Measurements from ENCODE around the gene TPSAB1. TPM values are rescaled to one million over a fixed set of nuclear protein-coding genes. Genes with fewer than 3 reads are reported as not detected.
A peak's percentile ranks its signal among the peaks of the same experiment; 100 is the strongest.
"Not testable (repeated sequence)": the region's sequence is repeated elsewhere in the genome, so short reads cannot be mapped to it uniquely, and the experiment has no call there.

The TPSAB1 gene
- not detected in 2 replicates for total RNA-seq

DNA sequence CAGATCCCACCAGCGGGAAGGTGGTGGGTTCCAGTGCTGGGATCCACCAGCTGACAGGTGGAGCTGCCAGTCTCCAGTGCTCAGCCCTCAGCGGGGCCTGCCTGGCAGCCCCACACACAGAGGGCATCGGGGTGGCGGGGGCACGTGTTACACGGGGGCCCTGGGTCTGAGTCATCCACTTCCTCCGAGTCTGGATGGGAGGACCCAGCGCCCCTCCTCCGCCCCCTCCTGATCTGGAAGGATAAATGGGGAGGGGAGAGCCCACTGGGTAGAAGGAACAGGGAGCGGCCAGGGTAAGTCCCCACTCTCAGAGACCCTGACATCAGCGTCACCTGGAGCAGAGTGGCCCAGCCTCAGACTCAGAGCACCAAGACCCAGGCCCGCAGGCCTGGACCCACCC lies at the start of gene TPSAB1:
TPSAB1 (plus strand) TSS at position 270 of the 400 bp plus-strand sequence. CDS start 234 bp downstream, outside the sequence.
- DNase-seq (ENCODE audit: low read depth in 2 of 2): not testable (repeated sequence)

DNA sequence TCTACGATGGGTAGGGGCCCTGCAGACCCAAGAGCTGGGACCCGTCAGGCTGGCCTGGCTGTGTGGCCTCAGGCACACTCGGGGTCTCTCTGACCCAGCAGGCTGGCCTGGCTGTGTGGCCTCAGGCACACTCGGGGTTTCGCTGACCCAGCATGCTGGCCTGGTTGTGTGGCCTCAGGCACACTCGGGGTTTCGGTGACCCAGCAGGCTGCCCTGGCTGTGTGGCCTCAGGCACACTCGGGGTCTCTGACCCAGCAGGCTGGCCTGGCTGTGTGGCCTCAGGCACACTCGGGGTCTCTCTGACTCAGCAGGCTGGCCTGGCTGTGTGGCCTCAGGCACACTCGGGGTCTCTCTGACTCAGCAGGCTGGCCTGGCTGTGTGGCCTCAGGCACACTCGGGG lies 49.7 kb upstream of the TPSAB1 start:
- DNase-seq (ENCODE audit: low read depth in 2 of 2): not testable (repeated sequence)

DNA sequence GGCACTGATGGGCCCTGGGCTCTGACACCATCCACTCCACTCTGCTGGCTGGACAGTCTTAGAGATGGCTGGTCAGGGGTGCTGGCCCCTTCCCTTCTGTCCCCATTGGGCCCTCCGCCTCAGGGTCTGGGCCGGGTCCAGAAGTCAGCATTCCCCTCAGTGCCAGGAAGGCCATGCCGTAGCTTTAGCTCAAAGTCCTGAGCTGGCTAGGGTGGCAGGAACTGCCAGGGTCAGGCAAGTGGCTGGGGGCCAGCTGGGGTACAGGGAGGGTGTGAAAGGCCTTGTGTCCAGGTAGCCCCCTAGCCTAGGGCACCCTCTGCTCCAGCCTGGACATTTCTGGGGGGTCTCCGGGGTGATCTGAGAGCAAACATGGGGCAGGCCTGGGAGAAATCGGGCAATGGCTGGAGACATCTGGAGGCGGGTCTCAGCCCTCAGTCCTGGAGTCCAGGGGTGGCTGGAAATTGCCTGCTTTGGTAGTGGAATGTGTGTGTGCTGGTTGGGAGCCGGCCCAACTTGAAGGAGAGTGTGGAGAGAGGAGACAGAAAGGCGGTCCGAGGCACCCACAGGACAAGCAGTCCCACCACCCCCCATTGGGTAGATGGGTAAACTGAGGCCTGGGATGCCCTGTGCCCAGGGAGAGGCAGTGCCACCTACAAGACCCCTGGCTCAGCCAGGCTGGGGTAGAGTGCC lies 48.0 kb upstream of the TPSAB1 start:
- no peak for DNase-seq (ENCODE audit: low read depth in 2 of 2)

DNA sequence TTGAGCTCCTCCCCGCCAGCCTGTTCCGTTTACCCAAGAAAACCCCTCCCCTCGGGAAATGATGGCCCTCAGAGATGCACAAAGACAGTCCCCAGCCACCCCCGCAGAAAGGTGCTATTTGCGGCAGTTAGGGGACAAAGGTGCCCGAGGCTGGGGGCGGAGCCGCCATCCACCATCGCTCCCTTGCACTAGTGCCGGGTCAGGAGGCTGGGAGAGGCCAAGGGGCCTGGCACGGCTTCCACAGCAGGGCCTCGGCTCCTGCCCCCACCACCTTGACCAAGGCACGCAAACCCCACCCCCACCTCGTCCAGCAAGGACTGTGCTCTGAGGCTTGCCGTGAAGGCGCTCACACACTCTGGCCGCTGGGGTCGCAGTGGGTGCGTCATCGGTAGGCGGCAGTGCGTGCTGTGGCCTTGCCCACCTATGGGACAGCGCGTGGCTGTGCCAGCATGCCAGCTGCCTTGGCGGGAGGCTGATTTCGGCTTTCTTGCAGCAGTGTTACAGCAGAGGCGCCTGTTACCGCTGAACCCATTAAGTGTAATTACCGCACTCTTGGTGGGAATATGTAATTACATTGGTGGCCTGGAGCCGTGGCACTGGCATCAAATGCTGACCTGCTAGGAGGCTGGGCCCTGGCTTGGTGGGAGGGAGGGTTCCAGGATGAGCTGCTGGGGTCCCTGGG lies 47.2 kb upstream of the TPSAB1 start:
- no peak for DNase-seq (ENCODE audit: low read depth in 2 of 2)

DNA sequence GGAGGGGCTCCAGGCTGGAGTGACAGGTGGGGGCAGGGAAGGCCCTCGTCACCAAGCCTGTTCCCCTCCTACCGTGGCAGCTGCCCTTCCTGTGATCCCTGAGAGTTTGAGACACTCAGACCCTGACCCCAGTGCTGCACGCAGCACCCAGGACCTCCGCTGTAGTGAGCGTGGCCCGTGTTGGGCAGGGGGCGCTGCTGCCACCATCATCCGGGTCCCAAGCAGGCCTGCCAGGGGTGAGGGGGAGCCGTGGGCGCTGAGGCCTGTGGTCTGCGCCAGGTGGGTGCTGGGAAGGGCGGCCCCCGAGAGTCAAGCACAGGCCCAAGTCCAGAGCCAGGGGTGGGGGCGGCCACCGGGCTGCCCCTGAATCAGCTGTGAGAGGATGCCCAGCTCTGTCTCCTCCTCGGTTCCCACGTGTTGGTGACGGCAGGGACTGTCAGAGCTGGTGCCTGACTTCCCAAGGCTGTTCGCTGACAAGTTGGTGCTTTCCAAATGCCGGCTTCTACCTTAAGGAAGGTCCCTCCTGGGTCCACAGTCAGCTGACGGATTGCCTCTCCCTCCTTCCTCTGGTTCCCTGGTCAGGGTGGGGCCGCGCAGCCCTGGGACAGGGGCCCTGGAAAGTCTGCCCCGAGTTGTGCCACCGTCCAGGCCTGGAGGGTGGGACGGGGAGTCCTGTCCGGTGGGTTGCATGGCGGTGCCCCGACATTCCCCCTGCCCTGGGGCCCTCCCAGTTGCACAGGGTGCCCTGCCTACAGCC lies 46.5 kb upstream of the TPSAB1 start:
- DNase-seq (ENCODE audit: low read depth in 2 of 2): no peak

DNA sequence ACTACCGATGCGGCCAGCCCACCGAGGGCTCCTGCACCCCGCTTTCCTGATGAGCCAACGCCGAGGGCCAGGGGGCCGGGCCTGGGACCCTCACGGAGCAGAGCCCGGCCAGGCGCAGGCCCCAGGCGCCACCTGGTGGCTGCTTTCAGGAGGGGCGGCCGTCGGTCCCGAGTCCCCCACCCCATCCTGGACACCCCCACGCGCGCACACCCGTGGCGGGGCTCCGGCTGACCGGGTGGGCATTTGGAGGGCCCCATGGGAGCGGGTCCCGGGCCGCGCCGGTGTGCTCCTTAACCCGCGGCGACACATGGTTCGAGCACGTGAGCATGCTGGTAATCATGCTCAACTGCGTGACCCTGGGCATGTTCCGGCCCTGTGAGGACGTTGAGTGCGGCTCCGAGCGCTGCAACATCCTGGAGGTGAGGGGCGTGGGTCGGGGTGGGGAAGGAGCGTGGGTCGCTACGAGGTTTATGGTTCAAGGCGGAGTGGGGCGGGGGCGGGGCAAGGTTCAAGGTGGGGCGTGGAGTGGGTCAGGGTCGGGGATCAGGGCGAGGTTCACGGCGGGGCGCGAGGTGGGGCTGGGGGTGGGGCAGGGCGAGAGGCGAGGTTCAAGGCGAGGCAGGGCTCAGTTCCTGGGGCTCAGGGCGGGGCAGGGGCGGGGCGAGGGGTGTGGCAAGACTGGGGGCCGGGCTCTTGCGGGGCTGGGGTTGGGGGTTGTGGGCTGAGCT lies 45.7 kb upstream of the TPSAB1 start:
- DNase-seq (ENCODE audit: low read depth in 2 of 2): peak in 1 of 2 donors; percentile 18

DNA sequence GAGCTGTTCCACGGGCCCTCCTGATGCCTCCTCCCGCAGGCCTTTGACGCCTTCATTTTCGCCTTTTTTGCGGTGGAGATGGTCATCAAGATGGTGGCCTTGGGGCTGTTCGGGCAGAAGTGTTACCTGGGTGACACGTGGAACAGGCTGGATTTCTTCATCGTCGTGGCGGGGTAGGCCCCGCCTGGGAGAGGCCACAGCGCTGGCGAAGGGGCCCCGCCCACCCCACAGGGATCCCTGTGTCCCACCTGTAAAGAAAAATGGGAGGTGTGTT lies 45.2 kb upstream of the TPSAB1 start:
- DNase-seq (ENCODE audit: low read depth in 2 of 2): no peak

DNA sequence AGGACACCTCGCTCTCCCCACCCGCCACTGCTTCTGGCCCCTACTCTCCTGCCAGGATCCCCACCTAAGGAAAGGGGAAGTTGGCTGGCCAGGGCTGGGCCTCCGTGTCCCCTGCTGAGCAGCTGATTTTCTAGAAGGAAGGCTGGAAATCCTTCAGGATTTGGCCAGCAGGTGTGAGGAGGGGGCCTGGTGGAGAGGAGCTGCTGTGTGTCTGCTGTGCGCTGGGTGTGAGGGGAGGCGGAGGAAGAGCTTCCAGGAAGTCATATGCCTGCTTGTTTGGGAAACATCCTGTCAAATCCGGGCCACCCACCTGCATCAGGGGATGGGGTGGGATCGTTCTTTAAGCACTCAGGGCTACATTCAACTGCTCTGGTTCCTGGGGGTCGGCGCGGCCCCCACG lies 44.0 kb upstream of the TPSAB1 start:
- no peak for DNase-seq (ENCODE audit: low read depth in 2 of 2)

DNA sequence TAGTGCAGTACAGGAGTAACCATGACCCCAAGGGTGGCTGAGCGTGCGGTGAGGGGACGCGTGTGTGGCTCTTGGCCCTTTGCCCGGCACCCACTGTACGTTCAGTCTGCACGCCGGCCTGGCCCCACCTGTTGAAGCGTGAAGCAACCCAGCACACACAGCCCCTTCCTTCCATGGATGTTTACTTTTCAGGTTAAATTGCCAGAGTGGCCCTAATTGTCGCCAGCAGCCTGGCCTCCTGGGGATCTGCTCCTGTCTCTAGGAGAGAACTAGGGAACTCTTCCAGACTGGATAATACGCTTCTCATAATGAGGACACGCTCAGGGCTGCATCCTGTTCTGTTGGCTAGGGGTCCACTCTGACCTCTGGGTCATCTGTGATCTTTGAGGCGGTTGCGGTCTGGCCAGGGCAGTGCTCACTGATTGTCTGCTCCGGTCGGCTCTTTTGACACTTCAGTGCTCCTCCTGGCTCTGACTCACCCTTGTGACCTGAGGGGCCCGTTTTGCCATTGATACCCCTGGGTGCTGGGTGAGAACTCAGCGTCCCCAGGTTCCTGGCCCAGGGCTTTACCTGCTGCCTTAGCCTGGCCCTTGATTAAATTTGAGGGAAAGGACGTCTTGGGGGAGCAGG lies 43.2 kb upstream of the TPSAB1 start:
- DNase-seq (ENCODE audit: low read depth in 2 of 2): no peak

DNA sequence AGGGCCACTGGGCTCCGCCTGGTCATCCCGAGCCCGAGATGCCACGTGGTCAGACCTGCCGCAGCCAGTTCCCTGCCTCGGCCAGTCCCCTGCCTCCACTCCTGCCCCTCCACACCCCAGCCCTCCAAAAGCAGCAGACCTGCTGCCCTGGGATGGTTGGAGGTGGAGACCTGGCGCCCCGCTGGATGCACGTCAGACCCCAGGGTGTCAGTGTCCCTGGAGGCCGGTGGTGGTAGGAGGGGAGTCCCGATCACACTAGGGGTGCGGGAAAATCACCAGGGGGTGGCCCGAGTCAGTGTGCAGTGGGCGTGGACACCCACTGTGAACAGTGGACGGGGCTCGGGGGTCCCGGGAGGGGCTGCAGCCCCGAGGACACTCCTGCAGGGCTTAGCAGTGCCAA lies 42.3 kb upstream of the TPSAB1 start:
- DNase-seq (ENCODE audit: low read depth in 2 of 2): no peak

DNA sequence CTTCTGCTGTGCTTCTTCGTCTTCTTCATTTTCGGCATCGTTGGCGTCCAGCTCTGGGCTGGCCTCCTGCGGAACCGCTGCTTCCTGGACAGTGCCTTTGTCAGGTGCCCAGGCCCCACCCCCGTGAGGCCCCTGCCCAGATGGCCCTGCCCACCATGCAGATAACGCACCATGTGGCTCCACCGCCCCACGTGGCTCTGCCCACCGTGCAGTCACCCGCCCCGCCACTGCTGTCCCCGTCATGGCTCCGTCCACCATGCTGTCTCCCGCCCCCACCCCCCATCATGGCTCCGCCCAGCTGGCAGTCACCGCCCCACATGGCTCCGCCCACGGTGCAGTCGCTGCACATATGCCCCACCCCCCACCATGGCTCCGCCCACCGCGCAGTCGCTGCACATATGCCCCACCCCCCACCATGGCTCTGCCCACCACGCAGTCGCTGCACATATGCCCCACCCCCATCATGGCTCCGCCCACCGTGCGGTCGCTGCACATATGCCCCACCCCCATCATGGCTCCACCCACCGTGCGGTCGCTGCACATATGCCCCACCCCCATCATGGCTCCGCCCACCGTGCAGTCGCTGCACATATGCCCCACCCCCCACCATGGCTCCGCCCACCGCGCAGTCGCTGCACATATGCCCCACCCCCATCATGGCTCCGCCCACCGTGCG lies 41.7 kb upstream of the TPSAB1 start:
- DNase-seq (ENCODE audit: low read depth in 2 of 2): not testable (repeated sequence)

DNA sequence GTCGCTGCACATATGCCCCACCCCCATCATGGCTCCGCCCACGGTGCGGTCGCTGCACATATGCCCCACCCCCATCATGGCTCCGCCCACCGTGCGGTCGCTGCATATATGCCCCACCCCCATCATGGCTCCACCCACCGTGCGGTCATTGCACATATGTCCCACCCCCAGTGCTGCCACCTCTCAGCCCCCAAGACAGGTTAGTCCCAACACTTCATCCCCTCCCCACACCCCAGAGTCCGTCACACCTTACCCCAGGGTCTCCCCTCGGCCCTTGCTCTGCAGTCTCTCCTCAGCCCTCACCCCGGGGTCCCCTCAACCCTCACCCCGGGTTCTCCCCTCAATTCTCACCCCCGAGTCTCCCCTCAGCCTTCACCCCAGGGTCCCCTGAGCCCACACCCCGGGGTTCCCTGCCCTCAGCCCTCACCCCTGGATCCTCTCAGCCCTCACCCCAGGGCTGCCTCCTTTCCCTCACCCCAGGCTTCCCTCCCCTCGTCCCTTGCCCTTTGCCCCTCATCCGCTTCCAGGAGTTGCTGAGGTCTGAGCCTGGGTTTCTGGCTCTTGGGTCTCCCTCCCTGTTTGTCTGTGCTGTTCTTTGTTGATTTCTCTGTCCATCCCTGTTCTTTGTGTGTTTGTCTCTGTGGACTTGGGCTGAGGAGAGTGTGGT lies 41.0 kb upstream of the TPSAB1 start:
- DNase-seq (ENCODE audit: low read depth in 2 of 2): no peak

DNA sequence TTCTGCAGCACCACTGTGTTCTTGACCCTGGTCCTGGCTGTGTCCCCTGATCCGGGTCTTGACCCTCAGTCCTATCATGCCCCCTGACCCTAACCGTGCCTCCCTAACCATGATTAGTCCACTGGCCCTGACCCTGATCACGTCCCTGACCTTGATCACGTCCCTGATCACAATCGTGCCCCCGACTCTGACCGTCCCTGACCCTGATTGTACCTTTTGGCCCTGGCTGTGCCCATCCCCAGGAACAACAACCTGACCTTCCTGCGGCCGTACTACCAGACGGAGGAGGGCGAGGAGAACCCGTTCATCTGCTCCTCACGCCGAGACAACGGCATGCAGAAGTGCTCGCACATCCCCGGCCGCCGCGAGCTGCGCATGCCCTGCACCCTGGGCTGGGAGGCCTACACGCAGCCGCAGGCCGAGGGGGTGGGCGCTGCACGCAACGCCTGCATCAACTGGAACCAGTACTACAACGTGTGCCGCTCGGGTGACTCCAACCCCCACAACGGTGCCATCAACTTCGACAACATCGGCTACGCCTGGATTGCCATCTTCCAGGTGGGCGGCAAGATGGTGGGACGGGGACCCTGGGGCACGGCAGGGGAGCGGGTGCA lies 40.4 kb upstream of the TPSAB1 start:
- no peak for DNase-seq (ENCODE audit: low read depth in 2 of 2)

DNA sequence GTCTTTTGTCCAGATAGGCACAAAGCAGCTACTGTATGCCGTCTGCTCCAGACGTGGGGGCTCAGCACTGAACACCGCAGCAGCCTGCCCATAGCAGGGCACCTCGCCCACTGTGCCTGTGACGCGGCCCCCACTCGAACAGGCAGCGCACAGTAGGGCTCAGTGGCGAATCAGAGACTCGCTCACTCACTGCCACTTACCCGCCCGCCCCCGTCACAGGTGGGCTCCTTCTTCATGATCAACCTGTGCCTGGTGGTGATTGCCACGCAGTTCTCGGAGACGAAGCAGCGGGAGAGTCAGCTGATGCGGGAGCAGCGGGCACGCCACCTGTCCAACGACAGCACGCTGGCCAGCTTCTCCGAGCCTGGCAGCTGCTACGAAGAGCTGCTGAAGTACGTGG lies 39.1 kb upstream of the TPSAB1 start:
- no peak for DNase-seq (ENCODE audit: low read depth in 2 of 2)

DNA sequence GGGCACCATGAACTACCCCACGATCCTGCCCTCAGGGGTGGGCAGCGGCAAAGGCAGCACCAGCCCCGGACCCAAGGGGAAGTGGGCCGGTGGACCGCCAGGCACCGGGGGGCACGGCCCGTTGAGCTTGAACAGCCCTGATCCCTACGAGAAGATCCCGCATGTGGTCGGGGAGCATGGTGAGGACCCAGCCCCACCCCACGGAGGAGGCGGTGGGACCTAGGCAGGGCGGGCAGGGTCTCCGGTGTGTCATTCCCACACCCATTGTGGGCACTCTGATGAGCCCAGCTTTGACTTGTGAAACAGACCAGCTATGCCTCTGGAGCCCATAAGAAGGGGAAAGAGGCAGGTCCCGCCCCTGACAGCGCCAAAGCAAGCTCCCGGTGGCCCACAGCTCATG lies 38.2 kb upstream of the TPSAB1 start:
- no peak for DNase-seq (ENCODE audit: low read depth in 2 of 2)

DNA sequence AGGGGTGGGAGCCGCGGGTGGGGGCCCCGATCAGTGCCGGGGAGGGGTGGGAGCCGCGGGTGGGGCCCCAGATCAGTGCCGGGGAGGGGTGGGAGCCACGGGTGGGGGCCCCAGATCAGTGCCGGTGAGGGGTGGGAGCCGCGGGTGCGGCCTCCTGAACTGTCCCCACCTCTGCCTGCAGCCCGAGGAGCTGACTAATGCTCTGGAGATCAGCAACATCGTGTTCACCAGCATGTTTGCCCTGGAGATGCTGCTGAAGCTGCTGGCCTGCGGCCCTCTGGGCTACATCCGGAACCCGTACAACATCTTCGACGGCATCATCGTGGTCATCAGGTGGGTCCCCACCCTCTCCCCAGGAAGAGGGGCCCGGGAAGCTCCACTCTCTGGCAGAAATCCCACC lies 35.6 kb upstream of the TPSAB1 start:
- DNase-seq (ENCODE audit: low read depth in 2 of 2): no peak

DNA sequence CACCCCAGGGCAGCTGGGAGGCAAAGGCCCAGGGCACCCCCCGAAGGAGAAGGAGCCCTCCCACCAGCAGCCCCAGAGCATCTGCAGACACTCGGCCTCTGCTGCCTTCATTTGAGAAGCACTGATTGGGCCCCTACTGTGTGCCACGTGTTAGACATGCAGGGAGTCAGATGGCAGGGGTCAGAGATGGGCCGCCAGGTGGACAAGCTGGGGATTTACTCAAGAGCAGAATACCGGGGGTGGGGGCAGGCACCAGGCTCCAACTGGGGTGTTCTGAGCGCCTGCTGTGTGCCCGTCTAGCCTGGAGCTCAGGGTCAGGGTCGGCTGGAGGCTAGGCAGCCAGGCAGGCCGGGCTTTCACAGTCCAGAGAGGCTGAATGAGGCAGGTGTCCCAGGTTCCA lies 34.2 kb upstream of the TPSAB1 start:
- no peak for DNase-seq (ENCODE audit: low read depth in 2 of 2)

DNA sequence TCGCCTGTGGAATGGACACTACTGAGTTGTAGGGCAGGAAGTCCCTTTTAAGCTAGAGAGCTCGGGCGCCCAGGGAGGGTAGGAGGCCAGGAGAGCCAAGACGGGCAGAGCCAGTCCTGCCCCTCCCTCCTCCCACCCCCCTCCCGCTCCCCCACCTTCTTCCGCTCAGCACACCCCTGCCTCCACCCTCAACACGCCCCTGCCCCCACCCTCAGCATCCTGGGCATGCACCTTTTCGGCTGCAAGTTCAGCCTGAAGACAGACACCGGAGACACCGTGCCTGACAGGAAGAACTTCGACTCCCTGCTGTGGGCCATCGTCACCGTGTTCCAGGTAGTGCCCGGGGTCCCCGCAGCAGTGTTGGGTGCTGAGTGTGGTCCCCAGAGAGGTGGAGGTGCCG lies 33.7 kb upstream of the TPSAB1 start:
- DNase-seq (ENCODE audit: low read depth in 2 of 2): no peak

DNA sequence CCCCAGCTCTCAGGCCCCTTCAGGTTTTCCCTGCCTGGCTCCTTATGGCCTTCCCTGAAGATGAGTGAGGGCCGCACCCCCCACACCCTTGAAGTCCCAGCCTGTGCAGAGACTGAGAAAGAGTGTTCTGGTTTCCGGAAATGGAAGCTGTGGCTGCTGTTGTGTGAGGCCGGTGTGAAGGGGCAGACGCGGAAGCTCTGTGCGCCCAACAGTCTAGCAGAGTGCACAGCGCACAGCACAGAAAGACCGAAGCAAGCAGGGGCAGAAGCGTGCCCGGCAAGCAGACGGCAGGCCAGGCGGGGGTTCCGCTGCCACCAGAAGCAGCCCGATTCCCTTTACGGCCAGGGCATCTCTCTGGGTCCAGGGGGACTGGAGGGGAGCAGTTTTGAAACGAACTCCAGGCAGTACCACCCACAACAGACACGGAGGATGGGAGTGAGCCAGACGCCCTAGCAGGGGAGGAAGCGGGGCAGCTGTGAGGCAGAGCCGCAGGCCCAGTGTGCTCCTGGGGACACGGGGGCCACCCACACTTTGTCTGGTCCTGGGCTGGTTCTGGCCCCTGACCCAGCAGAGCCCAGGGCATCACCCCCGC lies 32.2 kb upstream of the TPSAB1 start:
- DNase-seq (ENCODE audit: low read depth in 2 of 2): no peak

DNA sequence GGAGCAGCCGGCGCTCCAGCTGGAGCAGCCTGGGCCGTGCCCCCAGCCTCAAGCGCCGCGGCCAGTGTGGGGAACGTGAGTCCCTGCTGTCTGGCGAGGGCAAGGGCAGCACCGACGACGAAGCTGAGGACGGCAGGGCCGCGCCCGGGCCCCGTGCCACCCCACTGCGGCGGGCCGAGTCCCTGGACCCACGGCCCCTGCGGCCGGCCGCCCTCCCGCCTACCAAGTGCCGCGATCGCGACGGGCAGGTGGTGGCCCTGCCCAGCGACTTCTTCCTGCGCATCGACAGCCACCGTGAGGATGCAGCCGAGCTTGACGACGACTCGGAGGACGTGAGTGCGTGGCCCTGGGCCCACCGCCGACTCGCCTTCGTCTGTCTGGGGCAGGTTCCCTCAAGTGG lies 31.4 kb upstream of the TPSAB1 start:
- DNase-seq (ENCODE audit: low read depth in 2 of 2): no peak
